Astrocyte of the spinal cord (primary cell): ENCODE measurements around the gene IL33.

ENCODE experiments used
- DNase-seq: peaks from one replicate; pipeline ENCODE4 v3.0.0; 2011; ENCODE audit warnings: low read depth, low spot score
- H3K4me3 ChIP-seq: 2 replicates; pipeline ENCODE4 v1.5.1; 2011; ENCODE audit warnings: low read depth, mild to moderate bottlenecking, low read length, moderate library complexity
- in situ Hi-C: cut with HindIII; loops from 2 replicates; pipeline ENCODE4 v1.10.0; 2017; ENCODE audit warnings: low sequenced_read_pairs
- TF ChIP-seq, protein P1 (sequence below): IDR thresholded peaks from 2 replicates; pipeline ENCODE4 v1.5.1; 2012; ENCODE audit warnings: low read depth, mild to moderate bottlenecking, low read length, inconsistent platforms

IL33 gene

DNA sequence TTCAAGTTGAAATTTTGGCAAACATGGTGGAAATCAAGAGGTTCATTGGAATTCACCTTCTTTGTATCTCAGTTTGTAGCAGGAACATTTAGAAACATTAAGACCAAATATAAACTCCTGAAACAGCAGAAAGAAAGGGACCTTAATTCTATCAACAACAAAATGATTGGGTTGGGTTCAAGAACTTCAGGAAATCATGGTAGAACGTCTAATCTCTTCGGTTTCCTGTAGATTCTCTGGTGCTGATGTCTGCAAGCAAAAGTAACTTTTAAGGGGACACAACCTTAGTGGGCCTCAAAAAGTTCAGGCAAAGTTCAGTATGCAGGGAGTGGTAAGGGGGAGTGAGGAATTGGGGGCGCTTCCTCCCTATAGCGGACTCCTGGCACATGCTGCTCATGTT is 3.4 kb downstream of the IL33 start:
- in situ Hi-C loops = no loop called here
- DNase-seq = no peak
- TF ChIP-seq, protein P1, sequence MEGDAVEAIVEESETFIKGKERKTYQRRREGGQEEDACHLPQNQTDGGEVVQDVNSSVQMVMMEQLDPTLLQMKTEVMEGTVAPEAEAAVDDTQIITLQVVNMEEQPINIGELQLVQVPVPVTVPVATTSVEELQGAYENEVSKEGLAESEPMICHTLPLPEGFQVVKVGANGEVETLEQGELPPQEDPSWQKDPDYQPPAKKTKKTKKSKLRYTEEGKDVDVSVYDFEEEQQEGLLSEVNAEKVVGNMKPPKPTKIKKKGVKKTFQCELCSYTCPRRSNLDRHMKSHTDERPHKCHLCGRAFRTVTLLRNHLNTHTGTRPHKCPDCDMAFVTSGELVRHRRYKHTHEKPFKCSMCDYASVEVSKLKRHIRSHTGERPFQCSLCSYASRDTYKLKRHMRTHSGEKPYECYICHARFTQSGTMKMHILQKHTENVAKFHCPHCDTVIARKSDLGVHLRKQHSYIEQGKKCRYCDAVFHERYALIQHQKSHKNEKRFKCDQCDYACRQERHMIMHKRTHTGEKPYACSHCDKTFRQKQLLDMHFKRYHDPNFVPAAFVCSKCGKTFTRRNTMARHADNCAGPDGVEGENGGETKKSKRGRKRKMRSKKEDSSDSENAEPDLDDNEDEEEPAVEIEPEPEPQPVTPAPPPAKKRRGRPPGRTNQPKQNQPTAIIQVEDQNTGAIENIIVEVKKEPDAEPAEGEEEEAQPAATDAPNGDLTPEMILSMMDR = no peak
- H3K4me3 ChIP-seq = no peak overlapping the region

DNA sequence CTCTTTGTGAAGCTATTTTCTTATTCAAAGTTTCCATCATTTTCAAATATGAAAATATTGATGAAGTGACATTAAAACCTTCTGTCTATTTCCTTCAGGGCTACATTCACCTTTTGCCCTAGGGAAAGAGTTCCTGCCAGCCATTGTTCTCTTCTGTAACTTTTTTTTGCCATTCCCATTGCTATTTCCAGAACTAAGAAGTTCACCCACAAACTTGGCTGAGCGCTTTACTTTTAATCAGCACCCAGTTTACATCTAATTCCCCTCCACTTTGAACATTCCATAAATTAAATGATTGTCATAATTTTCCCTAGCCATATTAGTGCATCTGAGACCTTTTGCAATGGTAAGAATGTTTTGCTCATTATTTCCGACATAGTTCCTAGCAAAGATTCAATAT is 4.4 kb downstream of the IL33 start:
- DNase-seq = no peak
- TF ChIP-seq, protein P1 = no peak
- H3K4me3 ChIP-seq = no peak overlapping the region
- in situ Hi-C loops = no loop called here

DNA sequence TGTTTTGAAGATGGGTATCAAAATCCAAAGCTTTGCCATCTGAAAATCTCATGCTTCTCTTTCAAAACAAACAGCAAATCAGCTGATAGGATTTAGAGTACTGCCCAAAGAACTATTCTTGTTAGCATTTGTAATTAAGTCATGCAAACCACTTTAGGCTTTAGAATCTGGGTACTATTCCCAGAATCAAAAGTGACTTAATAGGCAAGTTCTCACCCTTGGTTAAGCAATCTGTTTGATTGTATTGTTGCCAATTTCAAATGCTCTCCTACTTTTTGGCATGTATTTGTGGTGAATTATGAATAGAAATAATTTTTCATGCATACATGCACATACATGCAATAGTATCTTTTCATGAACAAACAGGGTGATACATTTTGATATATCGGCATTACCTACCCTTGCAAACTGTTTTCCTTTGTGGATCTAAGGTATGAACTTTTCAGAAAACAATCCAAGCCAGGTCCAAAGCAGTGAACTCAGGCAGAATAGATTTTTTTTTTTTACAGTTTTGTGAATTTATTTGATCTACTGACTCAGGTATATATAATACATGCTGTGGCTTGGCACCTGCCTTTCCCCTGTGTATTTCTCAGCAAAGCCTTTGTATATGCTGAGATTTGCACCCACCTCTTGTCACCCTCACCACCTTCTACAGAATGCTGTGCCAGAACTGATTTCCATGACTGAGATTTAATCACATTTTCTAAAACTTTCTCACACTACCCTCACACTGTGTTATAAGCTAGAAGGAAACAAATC is 9.0 kb downstream of the IL33 start:
- DNase-seq = no peak
- in situ Hi-C loops = no loop called here
- TF ChIP-seq, protein P1 = no peak
- no peak overlapping the region for H3K4me3 ChIP-seq

DNA sequence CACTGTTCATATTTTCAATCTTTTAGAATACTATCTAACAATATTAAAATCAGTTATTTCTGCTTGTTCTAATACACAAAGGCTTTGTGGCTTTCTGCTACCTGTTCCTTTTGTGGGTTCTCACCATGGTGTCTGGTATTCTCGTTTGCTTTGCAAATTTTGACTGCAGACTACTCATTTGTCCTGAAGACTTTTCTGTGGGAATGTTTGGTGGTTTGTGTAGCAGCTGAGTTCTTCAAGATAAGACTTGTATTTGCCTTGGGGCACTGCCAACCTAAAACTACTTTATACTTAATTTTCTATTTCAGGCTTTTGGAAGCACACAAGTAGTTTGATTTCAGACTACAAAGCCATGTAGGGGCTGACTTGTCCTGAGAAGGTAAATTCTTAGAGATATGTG is 11.1 kb downstream of the IL33 start:
- TF ChIP-seq, protein P1 = no peak
- in situ Hi-C loops = no loop called here
- no peak overlapping the region for H3K4me3 ChIP-seq
- DNase-seq = peak; percentile 65

DNA sequence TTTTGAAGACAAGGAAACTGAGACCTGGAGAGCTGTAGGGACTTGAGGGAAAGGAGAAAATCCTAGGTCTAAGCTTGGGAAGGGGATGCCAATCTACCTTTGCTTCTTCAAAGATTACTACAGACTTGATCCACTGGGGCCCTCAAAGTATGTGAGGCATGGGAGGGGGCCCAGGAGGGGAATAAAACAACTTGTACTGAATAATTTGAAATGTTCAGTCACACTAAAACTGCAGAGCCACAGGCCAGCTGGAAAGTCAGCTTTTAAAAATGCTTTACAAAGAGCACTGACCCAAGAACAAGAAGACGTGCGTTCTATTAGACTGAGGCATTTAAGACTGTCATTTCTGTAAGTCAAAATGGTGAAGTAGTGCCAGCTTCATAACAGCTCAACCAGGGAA is 13.6 kb downstream of the IL33 start:
- H3K4me3 ChIP-seq = no peak overlapping the region
- in situ Hi-C loops = no loop called here
- no peak for DNase-seq
- TF ChIP-seq, protein P1 = no peak

DNA sequence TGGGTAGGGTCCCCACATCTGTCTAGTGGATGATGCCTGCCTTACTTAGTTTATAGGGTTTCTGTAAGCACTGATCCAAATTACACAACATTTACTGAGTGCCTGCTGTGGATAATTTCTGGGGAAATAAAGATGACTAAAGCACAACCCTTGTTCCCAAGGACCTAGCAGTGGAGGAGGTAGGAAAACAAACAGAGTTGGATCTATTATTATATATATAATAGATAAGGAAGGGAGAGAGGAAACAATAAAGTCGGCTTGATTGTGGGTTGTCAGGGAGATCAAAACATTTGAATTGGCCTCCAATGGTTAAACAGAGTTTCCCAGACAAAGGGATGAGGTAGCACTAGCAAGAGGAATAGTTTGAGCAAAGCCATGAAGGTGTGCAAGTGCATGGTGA is 14.0 kb downstream of the IL33 start:
- in situ Hi-C loops = no loop called here
- H3K4me3 ChIP-seq = no peak overlapping the region
- TF ChIP-seq, protein P1 = no peak
- DNase-seq = no peak
